Measurements from ENCODE around the gene PBX3.

Gene PBX3

GRCh38 chr9:125745018-125745417, 2.2 kb upstream of the PBX3 start:
- H3K9me3 ChIP-seq (ENCODE audit: insufficient read depth, low read depth, low read length): no peaks in the 10 kb centered on the region
- no peak overlapping the region for H2AFZ ChIP-seq (ENCODE audit: low read length)
- H3F3A ChIP-seq (ENCODE audit: low read depth): no peaks in the 10 kb centered on the region
- peaks cover 29% of the 10 kb centered on the region for H3K79me2 ChIP-seq (ENCODE audit: insufficient read depth, low read length)
- no peaks in the 10 kb centered on the region for H3K36me3 ChIP-seq (ENCODE audit: insufficient read depth, low read length)
- peak overlapping the region; percentile 83 for H3K4me2 ChIP-seq (ENCODE audit: low read depth, low read length, poor library complexity, severe bottlenecking)
- H3K9me2 ChIP-seq (replicated peaks; ENCODE audit: low read depth, low read length): no peaks in the 10 kb centered on the region
- TF ChIP-seq CTCF (conservative IDR thresholded peaks at IDR 0.05; ENCODE audit: low read length) (no peak), EZH2phosphoT487 (IDR thresholded peaks at IDR 0.05; ENCODE audit: borderline replicate concordance) (no peak)
- peak overlapping the region; percentile 78 for H3K4me3 ChIP-seq (ENCODE audit: low read length, poor library complexity, severe bottlenecking)
- peaks cover 20% of the 10 kb centered on the region for H4K20me1 ChIP-seq (ENCODE audit: insufficient read depth, low read length, poor library complexity, severe bottlenecking)
- peak overlapping the region; percentile 35 for H3K9ac ChIP-seq (ENCODE audit: low read depth, low read length, poor library complexity, severe bottlenecking)
- H3K27me3 ChIP-seq (ENCODE audit: insufficient read depth, low read length, poor library complexity, severe bottlenecking): no peaks in the 10 kb centered on the region
- H3K4me1 ChIP-seq (ENCODE audit: insufficient read depth, low read length, poor library complexity, severe bottlenecking): peaks cover 17% of the 10 kb centered on the region

GRCh38 chr9:125745682-125746016, 1.5 kb upstream of the PBX3 start:
- Histone ChIP-seq H3K9ac (ENCODE audit: low read depth, low read length, poor library complexity, severe bottlenecking) (peak overlapping the region; percentile 35), H3K9me3 (ENCODE audit: insufficient read depth, low read depth, low read length) (no peaks in the 10 kb centered on the region), H3K4me2 (ENCODE audit: low read depth, low read length, poor library complexity, severe bottlenecking) (peak overlapping the region; percentile 83), H3F3A (ENCODE audit: low read depth) (no peaks in the 10 kb centered on the region), H3K27me3 (ENCODE audit: insufficient read depth, low read length, poor library complexity, severe bottlenecking) (no peaks in the 10 kb centered on the region), H3K4me3 (ENCODE audit: low read length, poor library complexity, severe bottlenecking) (peak overlapping the region; percentile 78), H3K9me2 (replicated peaks; ENCODE audit: low read depth, low read length) (no peaks in the 10 kb centered on the region), H3K79me2 (ENCODE audit: insufficient read depth, low read length) (peaks cover 35% of the 10 kb centered on the region), H2AFZ (ENCODE audit: low read length) (0 out of 2 replicates have a peak overlapping the region, but pooled peaks have one; percentile 97), H4K20me1 (ENCODE audit: insufficient read depth, low read length, poor library complexity, severe bottlenecking) (peaks cover 26% of the 10 kb centered on the region), H3K4me1 (ENCODE audit: insufficient read depth, low read length, poor library complexity, severe bottlenecking) (peaks cover 23% of the 10 kb centered on the region), H3K36me3 (ENCODE audit: insufficient read depth, low read length) (no peaks in the 10 kb centered on the region)
- no peak for TF ChIP-seq CTCF (conservative IDR thresholded peaks at IDR 0.05; ENCODE audit: low read length)
- TF ChIP-seq EZH2phosphoT487 (IDR thresholded peaks at IDR 0.05; ENCODE audit: borderline replicate concordance): no peak

GRCh38 chr9:125746017-125746773, 978 bp upstream of the PBX3 start:
- H3F3A ChIP-seq (ENCODE audit: low read depth): no peaks in the 10 kb centered on the region
- H3K9me3 ChIP-seq (ENCODE audit: insufficient read depth, low read depth, low read length): no peaks in the 10 kb centered on the region
- peak overlapping the region; percentile 78 for H3K4me3 ChIP-seq (ENCODE audit: low read length, poor library complexity, severe bottlenecking)
- peak overlapping the region; percentile 97 for H2AFZ ChIP-seq (ENCODE audit: low read length)
- H3K4me1 ChIP-seq (ENCODE audit: insufficient read depth, low read length, poor library complexity, severe bottlenecking): peaks cover 25% of the 10 kb centered on the region
- H3K79me2 ChIP-seq (ENCODE audit: insufficient read depth, low read length): peaks cover 40% of the 10 kb centered on the region
- H3K36me3 ChIP-seq (ENCODE audit: insufficient read depth, low read length): no peaks in the 10 kb centered on the region
- H4K20me1 ChIP-seq (ENCODE audit: insufficient read depth, low read length, poor library complexity, severe bottlenecking): peaks cover 32% of the 10 kb centered on the region
- no peaks in the 10 kb centered on the region for H3K27me3 ChIP-seq (ENCODE audit: insufficient read depth, low read length, poor library complexity, severe bottlenecking)
- H3K9ac ChIP-seq (ENCODE audit: low read depth, low read length, poor library complexity, severe bottlenecking): peak overlapping the region; percentile 74
- TF ChIP-seq CTCF (conservative IDR thresholded peaks at IDR 0.05; ENCODE audit: low read length) (no peak), EZH2phosphoT487 (IDR thresholded peaks at IDR 0.05; ENCODE audit: borderline replicate concordance) (no peak)
- H3K4me2 ChIP-seq (ENCODE audit: low read depth, low read length, poor library complexity, severe bottlenecking): peak overlapping the region; percentile 83
- H3K9me2 ChIP-seq (replicated peaks; ENCODE audit: low read depth, low read length): no peaks in the 10 kb centered on the region
